Dedifferentiated amniotic fluid mesenchymal stem cell (primary cell): ENCODE data around the gene RIBC1.
"Not testable (repeated sequence)": the region's sequence is repeated elsewhere in the genome, so short reads cannot be mapped to it uniquely, and the experiment has no call there.

ENCODE experiments used
- DNase-seq: peaks from one replicate; pipeline ENCODE4 v3.0.0-alpha.2; 2016; ENCODE audit errors: extremely low spot score

RIBC1 gene

DNA sequence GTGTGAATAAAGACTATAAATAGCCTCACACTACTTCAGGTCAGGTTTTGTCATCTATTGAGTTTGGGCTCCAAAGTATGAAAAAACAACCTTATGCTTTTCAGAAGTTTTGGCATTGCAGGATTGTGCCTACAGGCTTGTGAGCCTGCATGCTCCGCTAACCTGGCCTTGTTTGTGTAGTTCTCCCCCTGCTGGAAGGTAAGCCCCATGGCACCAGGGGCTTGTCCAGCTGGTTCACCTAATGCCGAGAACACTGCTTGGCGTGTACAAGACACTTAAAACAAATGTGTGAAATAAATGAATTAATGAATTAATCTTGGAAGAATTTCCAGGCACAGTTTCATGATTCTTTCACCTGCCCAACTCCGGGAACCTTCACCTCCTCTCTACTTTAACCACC, 13.3 kb downstream of the RIBC1 start:
- peak; percentile 40 for DNase-seq

- DNase-seq = no peak
Measured at GRCh38 chrX:53437206-53437605, 14.5 kb downstream of the RIBC1 start.

DNA sequence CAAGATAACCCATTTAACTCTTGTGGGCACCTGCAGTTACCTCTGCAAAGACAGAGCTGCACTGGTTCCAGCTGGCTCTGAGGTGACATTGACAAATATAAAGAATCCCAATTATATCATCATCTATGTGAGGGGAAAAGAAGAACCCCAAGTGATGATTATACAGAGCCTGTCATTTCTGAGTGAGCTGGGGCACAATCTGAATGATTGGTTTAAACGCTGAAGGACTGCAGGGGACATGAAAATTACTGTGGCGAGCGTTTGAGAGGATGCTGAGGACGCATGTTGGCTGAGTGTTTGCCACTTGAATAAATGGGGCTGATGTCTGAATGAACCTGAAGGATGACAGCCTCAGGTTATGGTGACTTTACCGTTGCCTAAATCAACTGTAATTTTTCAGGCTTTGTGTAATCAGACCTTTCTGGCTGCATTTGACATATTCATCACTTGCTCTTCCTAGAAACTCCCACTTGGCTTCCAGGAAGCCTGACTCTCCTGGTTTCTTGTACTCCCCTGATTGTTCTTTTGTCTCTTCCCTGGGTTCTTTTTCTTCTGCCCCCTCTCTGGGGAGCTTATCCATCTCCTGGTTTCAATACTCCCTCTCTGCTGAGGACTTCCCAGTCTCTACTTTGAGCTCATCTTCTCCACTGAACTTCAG, 15.6 kb downstream of the RIBC1 start:
- no peak for DNase-seq

DNA sequence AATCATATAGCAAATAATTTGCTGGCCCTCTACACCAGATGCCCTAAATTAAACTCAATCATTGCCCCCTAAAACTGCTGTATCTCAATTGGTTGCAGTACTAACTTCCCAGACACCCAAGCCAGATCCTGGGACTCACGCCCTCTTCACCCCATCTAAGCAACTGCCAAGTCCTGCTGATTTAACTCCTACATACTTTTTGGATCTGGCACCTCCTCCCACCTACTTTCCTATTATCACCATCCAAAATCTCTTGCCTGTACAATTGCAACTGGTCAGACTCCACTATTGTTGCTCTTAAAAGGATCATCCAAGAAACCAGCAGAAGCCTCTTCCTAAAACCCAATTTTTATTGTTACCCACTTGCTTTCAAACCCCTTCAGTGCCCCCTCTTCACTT, 16.2 kb downstream of the RIBC1 start:
- no peak for DNase-seq

GRCh38 chrX:53440101-53440500, 17.4 kb downstream of the RIBC1 start:
- DNase-seq = no peak

GRCh38 chrX:53440621-53441517, 18.2 kb downstream of the RIBC1 start:
- DNase-seq = peak; percentile 32

- DNase-seq = peak; percentile 26
Measured at GRCh38 chrX:53441531-53442321, 19.1 kb downstream of the RIBC1 start.

- DNase-seq = no peak
Measured at GRCh38 chrX:53442322-53442631, 19.6 kb downstream of the RIBC1 start.

GRCh38 chrX:53445977-53446376, 23.3 kb downstream of the RIBC1 start:
- DNase-seq = no peak

GRCh38 chrX:53447441-53447840, 24.8 kb downstream of the RIBC1 start:
- DNase-seq = no peak

- no peak for DNase-seq
Measured at GRCh38 chrX:53449632-53450031, 27.0 kb downstream of the RIBC1 start.

- no peak for DNase-seq
Measured at GRCh38 chrX:53452812-53453211, 30.1 kb downstream of the RIBC1 start.

DNA sequence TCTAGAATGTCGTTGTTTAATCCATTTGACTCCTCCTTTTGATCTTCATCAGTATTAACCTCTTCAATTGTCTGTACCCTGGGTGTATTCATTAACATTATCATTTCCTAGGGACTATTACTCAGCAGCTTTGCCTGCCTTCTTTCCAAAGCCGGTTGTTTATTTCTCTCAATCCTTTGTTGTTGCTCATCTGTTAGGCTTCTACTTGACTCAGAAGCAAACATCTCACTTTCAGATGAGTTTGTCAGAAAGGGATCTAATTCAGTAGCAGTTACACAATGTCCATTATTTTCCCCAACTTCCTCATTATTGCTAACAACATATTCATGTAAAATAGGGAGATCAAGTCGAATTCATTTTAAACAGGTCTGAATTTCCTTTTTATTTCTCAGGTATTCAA, 33.6 kb downstream of the RIBC1 start:
- peak; percentile 51 for DNase-seq

GRCh38 chrX:53458082-53458481, 35.4 kb downstream of the RIBC1 start:
- DNase-seq = no peak

GRCh38 chrX:53468659-53469058, 46.0 kb downstream of the RIBC1 start:
- not testable (repeated sequence) for DNase-seq

DNA sequence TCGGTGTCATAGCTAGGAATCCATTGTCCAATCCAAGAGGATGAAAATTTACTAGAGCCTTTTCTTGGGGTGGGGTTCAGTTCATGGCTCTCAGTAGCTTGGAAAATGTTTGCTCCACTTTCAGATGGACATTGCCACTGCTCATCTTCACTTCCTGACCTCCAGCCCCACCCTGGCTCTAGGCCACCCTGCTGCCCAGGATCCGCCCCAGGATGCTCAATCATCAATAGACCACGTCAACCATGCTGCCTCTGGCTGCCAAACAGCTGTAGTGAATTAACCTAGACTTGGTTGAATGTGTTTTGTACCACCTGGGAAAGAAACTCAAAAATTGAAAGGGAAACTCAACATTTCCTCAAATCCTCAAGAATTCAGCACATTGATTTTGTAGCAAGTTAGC, 48.7 kb downstream of the RIBC1 start:
- DNase-seq = no peak

DNA sequence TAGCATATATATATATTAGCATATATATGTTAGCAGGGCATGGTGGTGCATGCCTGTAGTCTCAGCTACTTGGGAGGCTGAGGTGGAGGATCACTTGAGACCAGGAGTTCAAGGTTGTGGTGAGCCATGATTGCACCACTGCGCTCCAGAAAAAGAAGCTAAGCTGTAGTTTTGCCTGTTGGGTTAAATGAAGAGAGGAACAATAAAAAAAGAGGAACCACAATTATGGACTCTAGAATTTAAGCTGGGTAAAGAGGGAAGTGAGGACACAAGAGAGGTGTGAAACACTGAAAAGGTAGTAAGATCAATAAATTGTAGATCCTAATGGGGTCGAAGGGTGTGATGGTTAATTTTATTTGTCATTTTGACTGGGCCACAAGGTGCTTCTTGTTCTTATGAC, 52.0 kb downstream of the RIBC1 start:
- no peak for DNase-seq

GRCh38 chrX:53476371-53476770, 53.7 kb downstream of the RIBC1 start:
- no peak for DNase-seq

GRCh38 chrX:53479301-53479700, 56.6 kb downstream of the RIBC1 start:
- no peak for DNase-seq
